ENCODE results near the gene CTBS. TPM values are rescaled to one million over a fixed set of nuclear protein-coding genes. Genes with fewer than 3 reads are reported as not detected.

Gene CTBS
- total RNA-seq, 2 experiments from 2014 or later = 13.5 to 18.3 TPM

DNA sequence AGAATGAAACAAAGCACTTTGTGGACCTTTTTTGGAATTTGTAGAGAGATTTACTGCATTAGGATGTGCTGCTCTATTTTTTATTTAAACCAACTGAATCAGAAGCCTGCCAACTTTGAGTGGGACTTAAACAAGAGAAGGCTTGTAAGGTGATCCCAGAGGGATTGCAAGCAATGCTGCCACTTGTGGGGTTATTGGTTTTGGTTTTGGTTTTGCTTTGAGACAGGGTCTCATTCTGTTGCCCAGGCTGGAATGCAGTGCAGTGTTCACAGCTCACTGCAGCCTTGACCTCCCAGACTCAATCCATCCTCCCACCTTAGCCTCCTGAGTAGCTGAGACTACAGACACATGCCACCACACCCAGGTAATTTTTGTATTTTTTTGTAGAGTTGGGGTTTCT is 35.6 kb downstream of the CTBS start:
- peaks cover 3% of the 10 kb centered on the region for H3K36me3 Mint-ChIP-seq (ENCODE audit: low read depth)
- no peak overlapping the region for H3K4me3 Mint-ChIP-seq
- H3K4me1 Mint-ChIP-seq (ENCODE audit: low read depth) = peaks cover 17% of the 10 kb centered on the region
- DNase-seq (no peak), ATAC-seq (no peak)
- H3K27me3 Mint-ChIP-seq = no peaks in the 10 kb centered on the region
- TF ChIP-seq, protein P1, sequence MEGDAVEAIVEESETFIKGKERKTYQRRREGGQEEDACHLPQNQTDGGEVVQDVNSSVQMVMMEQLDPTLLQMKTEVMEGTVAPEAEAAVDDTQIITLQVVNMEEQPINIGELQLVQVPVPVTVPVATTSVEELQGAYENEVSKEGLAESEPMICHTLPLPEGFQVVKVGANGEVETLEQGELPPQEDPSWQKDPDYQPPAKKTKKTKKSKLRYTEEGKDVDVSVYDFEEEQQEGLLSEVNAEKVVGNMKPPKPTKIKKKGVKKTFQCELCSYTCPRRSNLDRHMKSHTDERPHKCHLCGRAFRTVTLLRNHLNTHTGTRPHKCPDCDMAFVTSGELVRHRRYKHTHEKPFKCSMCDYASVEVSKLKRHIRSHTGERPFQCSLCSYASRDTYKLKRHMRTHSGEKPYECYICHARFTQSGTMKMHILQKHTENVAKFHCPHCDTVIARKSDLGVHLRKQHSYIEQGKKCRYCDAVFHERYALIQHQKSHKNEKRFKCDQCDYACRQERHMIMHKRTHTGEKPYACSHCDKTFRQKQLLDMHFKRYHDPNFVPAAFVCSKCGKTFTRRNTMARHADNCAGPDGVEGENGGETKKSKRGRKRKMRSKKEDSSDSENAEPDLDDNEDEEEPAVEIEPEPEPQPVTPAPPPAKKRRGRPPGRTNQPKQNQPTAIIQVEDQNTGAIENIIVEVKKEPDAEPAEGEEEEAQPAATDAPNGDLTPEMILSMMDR (IDR thresholded peaks at IDR 0.05) = no peak
- POLR2A ChIA-PET = interaction anchor here (0.5 kb wide), 1 partner anchor 9 kb away, joined by 3 read pairs; no protein-coding TSS in a partner anchor
- intact Hi-C loops (cut with micrococcal nuclease) = no loop called here
- no peaks in the 10 kb centered on the region for H3K9me3 Mint-ChIP-seq
- CTCF ChIA-PET = no interaction called here
- no peak overlapping the region for H3K27ac Mint-ChIP-seq

DNA sequence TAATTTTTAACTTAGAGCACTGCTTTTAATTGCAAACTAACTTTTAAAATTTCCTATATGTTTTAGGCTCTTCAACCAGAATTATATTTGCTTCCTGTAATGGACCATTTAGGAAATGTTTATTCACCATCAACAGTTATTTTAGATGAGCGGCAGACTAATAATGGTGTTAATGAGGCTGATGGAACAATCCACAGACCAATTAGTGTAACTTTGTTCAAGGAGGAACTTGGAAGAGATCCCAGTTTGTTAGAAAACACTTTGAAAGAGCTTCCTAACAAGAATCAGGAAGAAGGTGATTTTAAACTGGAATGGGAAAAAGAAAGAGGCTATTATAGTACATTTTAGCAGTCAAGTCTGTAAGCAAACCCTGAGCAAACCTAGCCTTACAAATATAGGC is 48.5 kb downstream of the CTBS start:
- intact Hi-C loops (cut with micrococcal nuclease) = no loop called here
- no peak for DNase-seq
- TF ChIP-seq, protein P1 (IDR thresholded peaks at IDR 0.05) = no peak
- H3K36me3 Mint-ChIP-seq (ENCODE audit: low read depth) = peaks cover 1% of the 10 kb centered on the region
- ATAC-seq = no peak
- ChIA-PET CTCF (no interaction called here), POLR2A (no interaction called here)
- no peak overlapping the region for H3K27ac Mint-ChIP-seq
- no peaks in the 10 kb centered on the region for H3K9me3 Mint-ChIP-seq
- no peak overlapping the region for H3K4me3 Mint-ChIP-seq
- no peaks in the 10 kb centered on the region for H3K27me3 Mint-ChIP-seq
- peaks cover 3% of the 10 kb centered on the region for H3K4me1 Mint-ChIP-seq (ENCODE audit: low read depth)

DNA sequence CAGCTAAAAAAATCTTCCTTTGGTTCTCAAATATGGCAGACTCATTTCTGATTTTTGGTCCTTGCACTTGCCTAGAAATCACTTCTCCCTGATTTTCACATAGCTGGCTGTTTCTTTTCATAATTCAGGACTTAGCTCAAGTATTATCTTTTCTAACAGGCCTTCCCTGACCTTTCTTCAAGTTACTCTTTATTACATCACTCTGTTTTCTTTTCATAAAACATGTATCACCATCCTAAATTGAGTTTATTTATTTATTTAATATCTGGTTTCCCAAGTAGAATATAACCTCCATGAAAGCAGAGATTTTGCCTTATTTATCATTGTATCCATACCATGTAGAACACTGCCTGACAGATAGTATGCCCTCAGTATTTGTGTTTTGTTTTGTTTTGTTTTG is 49.6 kb downstream of the CTBS start:
- ChIA-PET POLR2A (no interaction called here), CTCF (interaction anchor here (0.7 kb wide), 1 partner anchor 76 kb away, joined by 3 read pairs; no protein-coding TSS in a partner anchor)
- H3K4me1 Mint-ChIP-seq (ENCODE audit: low read depth) = peaks cover 3% of the 10 kb centered on the region
- intact Hi-C loops (cut with micrococcal nuclease) = no loop called here
- no peak overlapping the region for H3K4me3 Mint-ChIP-seq
- ATAC-seq (no peak), DNase-seq (no peak)
- TF ChIP-seq, protein P1 (IDR thresholded peaks at IDR 0.05) = no peak
- no peaks in the 10 kb centered on the region for H3K36me3 Mint-ChIP-seq (ENCODE audit: low read depth)
- H3K27ac Mint-ChIP-seq = no peak overlapping the region
- H3K9me3 Mint-ChIP-seq = no peaks in the 10 kb centered on the region
- H3K27me3 Mint-ChIP-seq = no peaks in the 10 kb centered on the region

DNA sequence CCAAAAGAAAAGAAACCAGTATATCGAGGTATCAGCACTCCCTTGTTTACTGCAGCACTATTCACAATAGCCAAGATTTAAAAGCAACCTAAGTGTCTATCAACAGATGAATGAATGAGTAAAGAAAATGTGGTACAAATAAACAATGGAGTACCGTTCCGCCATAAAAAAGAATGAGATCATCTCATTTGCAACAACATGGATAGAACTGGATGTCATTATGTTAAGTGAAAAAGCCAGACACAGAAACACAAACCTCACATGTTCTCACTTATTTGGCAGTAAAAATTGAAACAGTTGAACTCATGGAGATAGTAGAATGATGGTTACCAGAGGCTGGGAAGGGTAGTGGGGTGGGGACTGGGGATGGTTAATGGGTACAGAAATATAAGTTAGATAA is 63.6 kb downstream of the CTBS start:
- Mint-ChIP-seq H3K4me3 (no peak overlapping the region), H3K4me1 (ENCODE audit: low read depth) (peaks cover 2% of the 10 kb centered on the region), H3K36me3 (ENCODE audit: low read depth) (peaks cover 13% of the 10 kb centered on the region), H3K27me3 (no peaks in the 10 kb centered on the region), H3K9me3 (peaks cover 7% of the 10 kb centered on the region), H3K27ac (no peak overlapping the region)
- DNase-seq (no peak), ATAC-seq (no peak)
- ChIA-PET CTCF (interaction anchor here (1.0 kb wide), 1 partner anchor 30 kb away, joined by 3 read pairs; no protein-coding TSS in a partner anchor), POLR2A (no interaction called here)
- intact Hi-C loops (cut with micrococcal nuclease) = no loop called here
- TF ChIP-seq, protein P1 (IDR thresholded peaks at IDR 0.05) = no peak

DNA sequence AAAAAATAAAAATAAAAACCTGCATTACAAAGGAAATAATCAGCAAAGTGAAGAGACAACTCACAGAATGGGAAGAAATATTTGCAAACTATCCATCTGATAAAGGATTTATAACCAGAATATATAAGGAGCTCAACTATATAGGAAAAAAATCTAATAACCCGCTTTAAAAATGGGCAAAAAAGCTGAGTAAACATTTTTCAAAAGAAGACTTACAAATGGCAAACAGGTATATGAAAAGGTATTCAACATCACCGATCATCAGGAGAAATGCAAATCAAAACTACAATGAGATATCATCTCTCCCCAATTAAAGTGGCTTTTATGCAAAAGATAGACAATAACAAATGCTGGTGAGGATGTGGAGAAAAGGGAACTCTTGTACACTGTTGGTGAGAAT is 64.1 kb downstream of the CTBS start:
- ChIA-PET CTCF (interaction anchor here (1.0 kb wide), 1 partner anchor 30 kb away, joined by 3 read pairs; no protein-coding TSS in a partner anchor), POLR2A (no interaction called here)
- Mint-ChIP-seq H3K9me3 (peaks cover 7% of the 10 kb centered on the region), H3K4me1 (ENCODE audit: low read depth) (peaks cover 2% of the 10 kb centered on the region), H3K36me3 (ENCODE audit: low read depth) (peaks cover 17% of the 10 kb centered on the region), H3K27ac (no peak overlapping the region), H3K27me3 (no peaks in the 10 kb centered on the region), H3K4me3 (no peak overlapping the region)
- ATAC-seq (no peak), DNase-seq (no peak)
- intact Hi-C loops (cut with micrococcal nuclease) = no loop called here
- TF ChIP-seq, protein P1 (IDR thresholded peaks at IDR 0.05) = no peak
